Transverse colon (tissue), 4 donors: ENCODE measurements around the gene CCNB1IP1. TPM values are rescaled to one million over a fixed set of nuclear protein-coding genes. Genes with fewer than 3 reads are reported as not detected.
"Not testable (repeated sequence)": the region's sequence is repeated elsewhere in the genome, so short reads cannot be mapped to it uniquely, and the experiment has no call there.

ENCODE experiments used
- DNase-seq: peaks from one replicate; pipeline ENCODE4 v3.0.0-alpha.2; 2019
- H3K27ac ChIP-seq, 4 donors: fragments of 200-600 bp; sonication (generic); 2 replicates each; pipeline ENCODE4 v1.5.1; 2016 to 2018; ENCODE audit warnings: inconsistent platforms in 4 of 4
- H3K27me3 ChIP-seq: fragments of 200-600 bp; sonication (generic); 2 replicates; pipeline ENCODE4 v1.5.1; 2017; ENCODE audit warnings: inconsistent platforms
- H3K36me3 ChIP-seq, 4 donors: fragments of 200-600 bp; sonication (generic); 2 replicates each; pipeline ENCODE4 v1.5.1; 2017 to 2019; ENCODE audit warnings: inconsistent platforms in 4 of 4
- H3K4me1 ChIP-seq, 4 donors: fragments of 200-600 bp; sonication (generic); 2 replicates each; pipeline ENCODE4 v1.5.1; 2017 to 2020; ENCODE audit warnings: inconsistent platforms in 4 of 4
- H3K4me3 ChIP-seq, 4 donors: fragments of 200-600 bp; sonication (generic); 1 replicate in 1 of 4; 2 replicates in 3 of 4; pipeline versions ENCODE4 v1.5.1 to v1.6.1; 2017 to 2019; ENCODE audit warnings: inconsistent platforms in 4 of 4
- H3K9me3 ChIP-seq, 2 donors: fragments of 200-600 bp; sonication (generic); 2 replicates each; pipeline ENCODE4 v1.5.1; 2017 to 2019; ENCODE audit warnings: inconsistent platforms in 2 of 2
- EP300 ChIP-seq: sonication (generic); formaldehyde crosslinking; IDR thresholded peaks from one replicate; pipeline ENCODE4 v1.6.1; 2017; ENCODE audit warnings: antibody characterized with exemption, low read depth
- POLR2A ChIP-seq: fragments of 450-650 bp; IDR thresholded peaks from one replicate; pipeline ENCODE4 v1.6.1; 2016; ENCODE audit warnings: antibody characterized with exemption, mild to moderate bottlenecking, moderate library complexity
- POLR2AphosphoS5 ChIP-seq, 3 donors: sonication (generic); formaldehyde crosslinking; IDR thresholded peaks; one replicate each; pipeline ENCODE4 v1.6.1; 2016; ENCODE audit warnings: antibody characterized with exemption in 3 of 3
- WGBS, 2 donors: methylation state at CpG; one replicate each; pipeline ENCODE4 v1.1.5; 2018; ENCODE audit warnings: low coverage in 1 of 2; 5-methylcytosine and 5-hydroxymethylcytosine counted together
- in situ Hi-C, 4 donors: fragments of 200-750 bp; cut with MboI; loops; one replicate each; pipeline versions ENCODE4 v1.15.0 to v1.15.1; 2017; ENCODE audit warnings: low sequenced_read_pairs in 3 of 4, low pct_ligation_motif_present in 1 of 4, low pct_unique_long_range_greater_than_20kb in 1 of 4
- intact Hi-C: fragments of 100-400 bp; cut with DNase I; formaldehyde crosslinking; loops from one replicate; pipeline ENCODE4 v1.15.1; 2023; ENCODE audit warnings: low total_unique reads
- total RNA-seq, 4 donors: library from RNA; depleted of rRNA; stranded (reverse); fragments of >200 nt; gene quantifications; one replicate each; pipeline ENCODE4 v1.1.0, GENCODE V29; 2016
- TF ChIP-seq, protein P1 (sequence below), 5 experiments: fragments of 200-600 bp in 3 of 5; fragments of 450-650 bp in 2 of 5; sonication (generic) in 3 of 5; IDR thresholded peaks; 1 replicate in 2 of 5; 2 replicates in 3 of 5; pipeline ENCODE4 v1.5.1; 2016 to 2017; ENCODE audit warnings: antibody characterized with exemption in 5 of 5, inconsistent platforms in 3 of 5, mild to moderate bottlenecking in 2 of 5, moderate library complexity in 1 of 5

CCNB1IP1 gene
- total RNA-seq, 4 donors from 2014 or later, result 11.9 to 38.3 (median 23.9) TPM

DNA sequence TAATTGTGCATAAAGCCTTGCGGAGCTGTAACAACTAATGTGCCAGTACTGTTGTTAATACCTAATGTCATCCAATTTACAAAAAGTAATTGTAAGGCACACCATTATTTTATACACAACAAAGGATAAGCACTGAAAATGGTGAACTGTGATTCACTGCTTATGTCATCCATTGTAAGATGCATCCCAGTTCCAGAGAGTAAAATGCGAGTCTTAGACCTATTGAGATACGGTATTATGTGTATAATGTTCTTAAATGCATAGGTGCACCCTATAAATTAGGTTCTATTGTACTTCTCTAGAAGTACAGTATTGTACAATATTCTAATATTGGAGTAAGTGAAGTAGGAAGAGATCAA is 10.8 kb upstream of the CCNB1IP1 start:
- H3K4me1 ChIP-seq, result peaks cover 0 to 7% (median 2%) of the 10 kb centered on the region in 4 donors
- TF ChIP-seq, protein P1, sequence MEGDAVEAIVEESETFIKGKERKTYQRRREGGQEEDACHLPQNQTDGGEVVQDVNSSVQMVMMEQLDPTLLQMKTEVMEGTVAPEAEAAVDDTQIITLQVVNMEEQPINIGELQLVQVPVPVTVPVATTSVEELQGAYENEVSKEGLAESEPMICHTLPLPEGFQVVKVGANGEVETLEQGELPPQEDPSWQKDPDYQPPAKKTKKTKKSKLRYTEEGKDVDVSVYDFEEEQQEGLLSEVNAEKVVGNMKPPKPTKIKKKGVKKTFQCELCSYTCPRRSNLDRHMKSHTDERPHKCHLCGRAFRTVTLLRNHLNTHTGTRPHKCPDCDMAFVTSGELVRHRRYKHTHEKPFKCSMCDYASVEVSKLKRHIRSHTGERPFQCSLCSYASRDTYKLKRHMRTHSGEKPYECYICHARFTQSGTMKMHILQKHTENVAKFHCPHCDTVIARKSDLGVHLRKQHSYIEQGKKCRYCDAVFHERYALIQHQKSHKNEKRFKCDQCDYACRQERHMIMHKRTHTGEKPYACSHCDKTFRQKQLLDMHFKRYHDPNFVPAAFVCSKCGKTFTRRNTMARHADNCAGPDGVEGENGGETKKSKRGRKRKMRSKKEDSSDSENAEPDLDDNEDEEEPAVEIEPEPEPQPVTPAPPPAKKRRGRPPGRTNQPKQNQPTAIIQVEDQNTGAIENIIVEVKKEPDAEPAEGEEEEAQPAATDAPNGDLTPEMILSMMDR (IDR thresholded peaks at IDR 0.05), result peak in 1 of 5 experiments; percentile 2
- no peak for TF ChIP-seq EP300
- H3K27ac ChIP-seq, result peak overlapping the region; percentile 94 to 98 (median 96)
- WGBS, 2 donors, result 0% methylated on average over 3 of the region's 3 CpGs
- no peaks in the 10 kb centered on the region for H3K9me3 ChIP-seq
- peaks cover 0 to 3% (median 0%) of the 10 kb centered on the region in 4 donors for H3K36me3 ChIP-seq
- no peaks in the 10 kb centered on the region for H3K27me3 ChIP-seq
- in situ Hi-C loops, result loop anchor here in 2 of 4 donors (25.0 kb wide), 2 partner anchors 118 to 343 kb away; partner anchors contain the start of genes APEX1 (in 2 of the 2), OSGEP (in 2 of the 2), PIP4P1 (in 2 of the 2) and PNP (in 2 of the 2)
- H3K4me3 ChIP-seq, result peak overlapping the region; percentile 57 to 65 (median 60)
- intact Hi-C loops, result loop anchor here (5.0 to 10.0 kb wide), 2 partner anchors 121 to 338 kb away; partner anchors contain the start of genes PIP4P1, PNP and RNASE4
- no peak for DNase-seq

DNA sequence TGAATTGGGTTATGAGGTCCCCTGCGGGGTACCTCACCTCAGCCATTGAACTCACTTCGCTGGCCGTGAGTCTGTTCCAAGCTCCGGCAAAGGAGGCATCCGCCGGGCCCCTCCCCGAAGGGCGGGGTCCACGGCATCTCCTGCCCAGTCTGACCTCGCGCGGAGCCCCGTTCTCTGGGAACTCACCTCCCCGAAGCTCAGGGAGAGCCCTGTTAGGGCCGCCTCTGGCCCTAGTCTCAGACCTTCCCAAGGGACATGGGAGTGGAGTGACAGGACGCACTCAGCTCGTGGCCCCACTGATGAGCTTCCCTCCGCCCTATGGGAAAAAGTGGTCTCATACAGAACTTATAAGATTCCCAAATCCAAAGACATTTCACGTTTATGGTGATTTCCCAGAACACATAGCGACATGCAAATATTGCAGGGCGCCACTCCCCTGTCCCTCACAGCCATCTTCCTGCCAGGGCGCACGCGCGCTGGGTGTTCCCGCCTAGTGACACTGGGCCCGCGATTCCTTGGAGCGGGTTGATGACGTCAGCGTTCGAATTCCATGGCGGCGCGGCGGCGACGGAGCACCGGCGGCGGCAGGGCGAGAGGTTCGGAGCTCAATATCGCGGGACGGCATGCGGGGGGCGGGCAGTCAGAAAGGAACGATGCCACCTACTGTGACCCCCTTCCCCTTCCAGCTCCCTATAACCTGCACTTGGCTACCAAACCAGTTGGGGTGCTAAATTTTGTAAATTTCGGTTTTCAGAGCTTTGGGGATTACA is 10.2 kb upstream of the CCNB1IP1 start, which contains the start of gene PARP2:
PARP2 (plus strand) TSS at position 544 of the 770 bp plus-strand sequence; CDS start at position 551, 7 bp downstream.
- Histone ChIP-seq H3K36me3 (no peaks in the 10 kb centered on the region), H3K9me3 (no peaks in the 10 kb centered on the region), H3K27me3 (no peaks in the 10 kb centered on the region), H3K4me3 (peak within 1 kb of the TSS; percentile 57 to 65 (median 60)), H3K27ac (peak within 1 kb of the TSS; percentile 94 to 98 (median 96)), H3K4me1 (peaks cover 0 to 7% (median 2%) of the 10 kb centered on the region in 4 donors)
- intact Hi-C loops (loop anchor here (5.0 to 10.0 kb wide), 2 partner anchors 122 to 339 kb away; partner anchors contain the start of genes PIP4P1, PNP and RNASE4), in situ Hi-C loops (loop anchor here in 2 of 4 donors (25.0 kb wide), 2 partner anchors 119 to 344 kb away; partner anchors contain the start of genes APEX1 (in 2 of the 2), OSGEP (in 2 of the 2), PIP4P1 (in 2 of the 2) and PNP (in 2 of the 2))
- DNase-seq, result peak; percentile 96
- TF ChIP-seq POLR2AphosphoS5 (IDR thresholded peaks at IDR 0.05) (peak; percentile 92 to 99 (median 99)), EP300 (no peak), POLR2A (peak; percentile 93)
- TF ChIP-seq, protein P1 (IDR thresholded peaks at IDR 0.05), result peak in 1 of 5 experiments; percentile 17
- WGBS, 2 donors, result 0% methylated on average over 49 of the region's 50 CpGs; no CpG with 5 or more reads in 1 of the 2 donors

DNA sequence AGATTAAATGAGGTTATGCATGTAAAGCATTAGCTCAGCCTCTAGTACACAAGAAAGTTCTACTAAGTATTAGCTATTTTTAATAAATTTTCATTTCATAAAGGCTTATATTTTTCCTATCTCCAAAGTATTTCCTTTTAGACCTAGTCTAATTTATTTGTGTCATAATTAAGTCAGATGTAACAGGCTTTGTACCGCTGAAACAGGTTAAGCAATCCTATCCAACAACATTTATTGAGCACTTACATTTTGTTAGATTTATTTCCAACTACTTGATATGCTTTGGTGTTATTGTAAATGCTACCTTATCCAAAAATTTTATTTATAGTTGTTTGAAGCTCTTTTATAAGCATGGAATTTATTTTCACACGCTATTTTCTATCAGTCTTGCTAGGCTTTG is 8.6 kb upstream of the CCNB1IP1 start:
- Histone ChIP-seq H3K36me3 (no peaks in the 10 kb centered on the region), H3K27ac (peak overlapping the region; percentile 94 to 98 (median 96)), H3K4me1 (peaks cover 0 to 7% (median 2%) of the 10 kb centered on the region in 4 donors), H3K4me3 (peak overlapping the region in 2 of 4 donors; percentile 58 to 65), H3K9me3 (no peaks in the 10 kb centered on the region), H3K27me3 (no peaks in the 10 kb centered on the region)
- in situ Hi-C loops, result loop anchor here in 2 of 4 donors (25.0 kb wide), 2 partner anchors 121 to 346 kb away; partner anchors contain the start of genes APEX1 (in 2 of the 2), OSGEP (in 2 of the 2), PIP4P1 (in 2 of the 2) and PNP (in 2 of the 2)
- 51 to 63% methylated on average over 2 of the region's 2 CpGs for WGBS, 2 donors
- no peak for TF ChIP-seq POLR2AphosphoS5 (IDR thresholded peaks at IDR 0.05)
- no peak for TF ChIP-seq POLR2A
- TF ChIP-seq, protein P1 (IDR thresholded peaks at IDR 0.05), result no peak
- no peak for TF ChIP-seq EP300
- intact Hi-C loops, result loop anchor here (5.0 to 10.0 kb wide), 2 partner anchors 123 to 341 kb away; partner anchors contain the start of genes PIP4P1, PNP and RNASE4
- DNase-seq, result no peak

DNA sequence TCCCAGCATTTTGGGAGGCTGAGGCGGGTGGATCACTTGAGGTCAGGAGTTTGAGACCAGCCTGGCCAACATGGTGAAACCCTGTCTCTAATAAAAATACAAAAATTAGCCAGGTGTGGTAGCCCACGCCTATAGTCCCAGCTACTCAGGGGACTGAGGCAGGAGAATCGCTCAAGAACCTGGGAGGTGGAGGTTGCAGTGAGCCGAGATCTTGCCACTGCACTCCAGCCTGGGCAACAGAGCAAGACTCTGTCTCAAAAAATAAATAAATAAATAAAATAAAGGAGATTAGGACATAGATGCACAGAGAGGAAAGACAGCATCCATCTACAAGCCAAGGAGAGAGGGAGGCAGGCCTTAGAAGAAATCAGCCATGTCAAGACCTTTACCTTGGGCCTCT is 8.0 kb upstream of the CCNB1IP1 start:
- 96 to 100% methylated on average over 1 to 4 of the region's 4 CpGs for WGBS, 2 donors
- H3K27me3 ChIP-seq, H3K27ac ChIP-seq, H3K4me3 ChIP-seq, DNase-seq, H3K36me3 ChIP-seq, H3K9me3 ChIP-seq, H3K4me1 ChIP-seq: not testable (repeated sequence)
- in situ Hi-C loops (loop anchor here in 2 of 4 donors (25.0 kb wide), 2 partner anchors 121 to 346 kb away; partner anchors contain the start of genes APEX1 (in 2 of the 2), OSGEP (in 2 of the 2), PIP4P1 (in 2 of the 2) and PNP (in 2 of the 2)), intact Hi-C loops (loop anchor here (5.0 to 10.0 kb wide), 2 partner anchors 124 to 341 kb away; partner anchors contain the start of genes PIP4P1, PNP and RNASE4)
